Parietal lobe (tissue), 2 donors: Measurements from ENCODE around the gene AGGF1. TPM values are rescaled to one million over a fixed set of nuclear protein-coding genes. Genes with fewer than 3 reads are reported as not detected.
A peak's percentile ranks its signal among the peaks of the same experiment; 100 is the strongest.

Experiments
- small RNA-seq: library from RNA; depleted of rRNA; stranded (forward); fragments of <200 nt; gene quantifications from one replicate; pipeline ENCODE3, GENCODE V24; 2014; ENCODE audit warnings: low replicate concordance
- total RNA-seq: library from RNA; depleted of rRNA; stranded (reverse); fragments of >200 nt; gene quantifications from one replicate; pipeline ENCODE4 v1.2.3, GENCODE V29; 2014

The AGGF1 gene, protein sequence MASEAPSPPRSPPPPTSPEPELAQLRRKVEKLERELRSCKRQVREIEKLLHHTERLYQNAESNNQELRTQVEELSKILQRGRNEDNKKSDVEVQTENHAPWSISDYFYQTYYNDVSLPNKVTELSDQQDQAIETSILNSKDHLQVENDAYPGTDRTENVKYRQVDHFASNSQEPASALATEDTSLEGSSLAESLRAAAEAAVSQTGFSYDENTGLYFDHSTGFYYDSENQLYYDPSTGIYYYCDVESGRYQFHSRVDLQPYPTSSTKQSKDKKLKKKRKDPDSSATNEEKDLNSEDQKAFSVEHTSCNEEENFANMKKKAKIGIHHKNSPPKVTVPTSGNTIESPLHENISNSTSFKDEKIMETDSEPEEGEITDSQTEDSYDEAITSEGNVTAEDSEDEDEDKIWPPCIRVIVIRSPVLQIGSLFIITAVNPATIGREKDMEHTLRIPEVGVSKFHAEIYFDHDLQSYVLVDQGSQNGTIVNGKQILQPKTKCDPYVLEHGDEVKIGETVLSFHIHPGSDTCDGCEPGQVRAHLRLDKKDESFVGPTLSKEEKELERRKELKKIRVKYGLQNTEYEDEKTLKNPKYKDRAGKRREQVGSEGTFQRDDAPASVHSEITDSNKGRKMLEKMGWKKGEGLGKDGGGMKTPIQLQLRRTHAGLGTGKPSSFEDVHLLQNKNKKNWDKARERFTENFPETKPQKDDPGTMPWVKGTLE
- total RNA-seq = 32.2 TPM

DNA sequence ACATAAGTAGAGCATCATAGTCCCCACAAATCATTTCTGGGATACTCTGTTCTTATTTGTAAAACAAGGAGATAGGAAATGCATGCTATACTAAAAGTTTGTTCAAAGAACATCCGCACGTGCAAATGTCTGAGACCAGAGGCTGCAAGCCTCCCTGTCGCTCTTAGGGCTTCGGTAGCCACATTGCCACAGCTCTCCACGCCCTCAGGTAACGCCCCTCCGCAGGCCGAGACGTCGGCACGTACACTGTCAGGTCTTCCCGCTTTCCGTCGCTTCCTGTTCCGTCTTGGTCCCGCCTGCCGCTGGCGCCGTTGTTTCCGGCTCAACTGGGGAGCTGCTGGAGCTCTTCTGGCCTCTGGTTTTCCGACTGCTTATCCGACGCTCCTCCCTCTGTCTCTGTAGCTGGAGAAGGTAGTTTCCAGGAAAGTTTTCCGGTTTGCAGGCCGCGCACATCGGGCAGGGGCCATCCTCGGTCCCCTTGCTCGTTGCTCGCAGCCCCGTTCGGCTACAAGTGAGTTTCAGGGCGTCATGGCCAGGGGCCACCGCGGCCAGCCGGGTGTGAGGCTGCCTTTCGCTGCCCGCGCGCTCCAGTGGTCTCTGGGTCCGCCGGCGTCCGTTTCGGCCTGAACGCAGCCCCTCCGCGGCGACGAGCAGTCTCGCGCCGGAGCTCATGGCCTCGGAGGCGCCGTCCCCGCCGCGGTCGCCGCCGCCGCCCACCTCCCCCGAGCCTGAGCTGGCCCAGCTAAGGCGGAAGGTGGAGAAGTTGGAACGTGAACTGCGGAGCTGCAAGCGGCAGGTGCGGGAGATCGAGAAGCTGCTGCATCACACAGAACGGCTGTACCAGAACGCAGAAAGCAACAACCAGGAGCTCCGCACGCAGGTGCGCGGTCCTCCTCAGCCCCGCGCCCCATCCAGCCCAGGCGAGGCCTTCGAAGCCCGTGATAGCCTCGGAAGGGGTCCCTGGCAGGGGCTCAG lies at the start of gene AGGF1:
Gene AGGF1, plus strand, starts transcription at position 308 of the 975 bp plus-strand sequence. Its CDS starts 363 bp downstream, at position 671.

DNA sequence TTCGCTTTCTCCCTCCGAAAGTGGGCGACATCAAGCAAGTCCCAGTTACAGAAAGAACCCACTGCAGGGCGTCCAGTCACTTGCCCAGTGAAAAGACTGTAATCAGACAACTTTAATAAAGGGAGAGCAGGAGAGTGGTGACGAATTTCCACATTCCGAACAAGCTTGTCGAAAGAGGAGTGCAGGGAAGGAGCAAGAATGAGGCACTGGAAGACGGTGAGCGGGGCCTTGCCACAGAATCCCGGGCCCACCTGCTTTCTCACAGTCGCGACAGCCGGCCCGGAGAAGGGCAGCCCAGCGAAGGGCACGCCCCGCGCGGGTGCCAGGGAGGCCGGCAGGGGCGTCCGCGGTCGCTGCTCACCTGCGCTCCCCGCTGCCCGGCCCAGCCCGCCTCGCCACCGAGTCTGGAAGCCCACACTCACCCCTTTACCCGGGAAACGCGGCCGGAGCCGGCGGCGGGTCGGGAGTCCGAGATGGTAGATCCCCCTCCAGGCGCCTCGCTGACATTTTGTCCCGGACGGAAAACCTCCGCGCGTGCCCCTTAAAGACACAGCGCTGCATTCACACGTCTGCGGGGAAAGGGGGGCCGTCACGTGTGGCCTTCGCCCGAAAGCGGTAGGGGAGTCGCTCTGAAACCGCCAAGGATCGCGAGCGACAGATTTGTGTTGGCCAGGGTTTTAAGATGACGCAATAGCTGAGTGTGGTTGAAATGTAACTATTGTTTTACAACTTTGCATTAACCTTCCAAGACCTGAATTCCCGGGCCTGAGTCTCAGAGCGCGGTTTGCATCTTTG lies 56.7 kb downstream of the AGGF1 start, which contains the start of gene ZBED3:
Gene ZBED3, minus strand, starts transcription at position 597 of the 795 bp plus-strand sequence. CDS start 9,407 bp downstream, outside the sequence.

Small RNA genes within 50 kb of the gene (small RNA-seq; reads per million reads assigned to genes)
- gene SNORA47 = 211 reads per million, percentile 96 among the genes with 10 or more reads in this experiment

Other genes starting within 250 kb of the AGGF1 start
- 0.94 TPM for gene F2RL1, start 211.4 kb upstream of the AGGF1 start, total RNA-seq
- gene S100Z, start 180.4 kb upstream of the AGGF1 start, total RNA-seq = not detected
- gene CRHBP, start 77.4 kb upstream of the AGGF1 start, total RNA-seq = 2.8 TPM
- 4.4 TPM for gene ZBED3, start 56.9 kb downstream of the AGGF1 start, total RNA-seq
- gene PDE8B, start 180.3 kb downstream of the AGGF1 start, total RNA-seq = 5.6 TPM